Right renal pelvis (tissue), 4 donors: ENCODE results near the gene OARD1. TPM values are rescaled to one million over a fixed set of nuclear protein-coding genes. Genes with fewer than 3 reads are reported as not detected.

ENCODE experiments used
- DNase-seq, 4 donors: peaks; one replicate each; pipeline ENCODE4 v3.0.0-alpha.2; 2013; ENCODE audit warnings: low read depth in 4 of 4, low spot score in 3 of 4, missing footprints in 1 of 4
- polyA plus RNA-seq, 4 donors: library from polyadenylated mRNA; unstranded; fragments of 120-200 nt; gene quantifications; one replicate each; pipeline ENCODE4 v1.2.1, GENCODE V29; 2013; ENCODE audit not compliant: insufficient read length in 4 of 4

The OARD1 gene
- polyA plus RNA-seq, 4 donors = 62.5 to 69.1 (median 63.9) TPM

GRCh38 chr6:41050536-41050935 is 21.6 kb downstream of the OARD1 start:
- DNase-seq = no peak

GRCh38 chr6:41049955-41050354 is 22.2 kb downstream of the OARD1 start:
- no peak for DNase-seq

GRCh38 chr6:41049521-41049920 is 22.6 kb downstream of the OARD1 start:
- no peak for DNase-seq

- no peak for DNase-seq
Measured at GRCh38 chr6:41047745-41048732, 24.1 kb downstream of the OARD1 start.

GRCh38 chr6:41047306-41047705 is 24.9 kb downstream of the OARD1 start:
- no peak for DNase-seq

GRCh38 chr6:41046084-41046483 is 26.1 kb downstream of the OARD1 start:
- no peak for DNase-seq

- DNase-seq = no peak
Measured at GRCh38 chr6:41045664-41046063, 26.5 kb downstream of the OARD1 start.

- DNase-seq = no peak
Measured at GRCh38 chr6:41043151-41043550, 29.0 kb downstream of the OARD1 start.

GRCh38 chr6:41042226-41043055 is 29.7 kb downstream of the OARD1 start, which contains the start of gene TSPO2:
Gene TSPO2 (plus strand): TSS chr6:41042467. CDS start chr6:41042986, 519 bp downstream.
- DNase-seq = no peak

GRCh38 chr6:41040940-41041536 is 31.1 kb downstream of the OARD1 start:
- DNase-seq = no peak

- DNase-seq = no peak
Measured at GRCh38 chr6:41040101-41040939, 31.8 kb downstream of the OARD1 start.

- DNase-seq = no peak
Measured at GRCh38 chr6:41039060-41039998, 32.8 kb downstream of the OARD1 start, which contains the start of gene UNC5CL. Gene UNC5CL (minus strand): TSS chr6:41039221. CDS start chr6:41035074, 4,147 bp downstream.

- DNase-seq = no peak
Measured at GRCh38 chr6:41038205-41038604, 34.0 kb downstream of the OARD1 start.

- DNase-seq = no peak
Measured at GRCh38 chr6:41037107-41037900, 34.9 kb downstream of the OARD1 start.

GRCh38 chr6:41036601-41037000 is 35.6 kb downstream of the OARD1 start:
- no peak for DNase-seq

GRCh38 chr6:41036186-41036585 is 36.0 kb downstream of the OARD1 start:
- DNase-seq = no peak

GRCh38 chr6:41033776-41034175 is 38.4 kb downstream of the OARD1 start:
- no peak for DNase-seq

- DNase-seq = no peak
Measured at GRCh38 chr6:41032830-41033229, 39.3 kb downstream of the OARD1 start.
